Cardiac fibroblast (primary cell): ENCODE data around the gene DENND2C.
A peak's percentile ranks its signal among the peaks of the same experiment; 100 is the strongest.

Experiments used
- DNase-seq, 2 donors: peaks; one replicate each; pipeline versions ENCODE4 v3.0.0 to v3.0.0-alpha.2; 2010; ENCODE audit warnings: low read depth in 2 of 2
- H3K4me3 ChIP-seq, 2 donors: replicated peaks in 1 of 2; 1 replicate in 1 of 2; 2 replicates in 1 of 2; pipeline ENCODE4 v1.5.1; 2011; ENCODE audit warnings: low read depth in 2 of 2, low read length in 2 of 2, mild to moderate bottlenecking in 2 of 2, moderate library complexity in 1 of 2
- TF ChIP-seq, protein P1 (sequence below): IDR thresholded peaks from one replicate; pipeline ENCODE4 v1.5.1; 2011; ENCODE audit warnings: low read depth, mild to moderate bottlenecking, low read length, inconsistent platforms

Gene DENND2C

DNA sequence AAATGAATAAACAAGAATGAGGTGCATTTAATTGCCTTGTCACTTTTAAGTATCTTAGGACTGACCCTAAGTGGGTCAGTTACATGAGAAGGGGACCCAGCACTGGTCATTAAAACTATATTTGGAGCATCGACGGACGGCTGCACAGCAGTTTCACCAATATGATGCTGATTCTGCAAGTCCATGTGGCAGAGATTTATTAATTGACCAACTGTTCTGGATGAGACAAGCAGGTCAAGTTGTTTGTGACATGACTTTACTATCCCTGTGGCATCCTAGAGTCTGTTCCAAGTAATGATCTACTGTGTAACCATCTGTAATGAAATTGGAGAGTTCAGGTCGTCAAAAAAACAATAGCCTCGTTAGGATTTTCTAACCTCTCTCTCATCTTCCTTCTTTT is 16.0 kb upstream of the DENND2C start:
- no peak overlapping the region for H3K4me3 ChIP-seq
- DNase-seq, result no peak
- TF ChIP-seq, protein P1, sequence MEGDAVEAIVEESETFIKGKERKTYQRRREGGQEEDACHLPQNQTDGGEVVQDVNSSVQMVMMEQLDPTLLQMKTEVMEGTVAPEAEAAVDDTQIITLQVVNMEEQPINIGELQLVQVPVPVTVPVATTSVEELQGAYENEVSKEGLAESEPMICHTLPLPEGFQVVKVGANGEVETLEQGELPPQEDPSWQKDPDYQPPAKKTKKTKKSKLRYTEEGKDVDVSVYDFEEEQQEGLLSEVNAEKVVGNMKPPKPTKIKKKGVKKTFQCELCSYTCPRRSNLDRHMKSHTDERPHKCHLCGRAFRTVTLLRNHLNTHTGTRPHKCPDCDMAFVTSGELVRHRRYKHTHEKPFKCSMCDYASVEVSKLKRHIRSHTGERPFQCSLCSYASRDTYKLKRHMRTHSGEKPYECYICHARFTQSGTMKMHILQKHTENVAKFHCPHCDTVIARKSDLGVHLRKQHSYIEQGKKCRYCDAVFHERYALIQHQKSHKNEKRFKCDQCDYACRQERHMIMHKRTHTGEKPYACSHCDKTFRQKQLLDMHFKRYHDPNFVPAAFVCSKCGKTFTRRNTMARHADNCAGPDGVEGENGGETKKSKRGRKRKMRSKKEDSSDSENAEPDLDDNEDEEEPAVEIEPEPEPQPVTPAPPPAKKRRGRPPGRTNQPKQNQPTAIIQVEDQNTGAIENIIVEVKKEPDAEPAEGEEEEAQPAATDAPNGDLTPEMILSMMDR, result no peak

DNA sequence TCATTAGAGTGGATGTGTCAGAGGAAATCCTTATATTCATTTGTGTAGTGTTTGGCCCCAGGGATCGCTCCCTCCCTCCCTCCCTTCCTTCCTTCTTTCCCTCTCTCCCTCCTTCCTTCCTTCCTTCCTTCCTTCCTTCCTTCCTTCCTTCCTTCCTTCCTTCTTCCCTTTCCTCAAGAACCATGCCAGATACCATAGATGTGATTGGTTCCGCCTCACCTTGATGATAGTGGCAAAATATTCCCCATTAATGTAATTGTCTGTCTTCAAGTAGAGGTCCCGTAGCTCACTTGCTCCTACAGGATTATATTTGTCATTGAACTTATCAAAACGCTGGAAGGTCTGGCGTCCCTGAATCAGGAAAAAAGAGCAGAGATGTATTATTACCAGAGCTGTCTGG is 7.8 kb upstream of the DENND2C start:
- H3K4me3 ChIP-seq, result no peak overlapping the region
- TF ChIP-seq, protein P1, result no peak
- no peak for DNase-seq

DNA sequence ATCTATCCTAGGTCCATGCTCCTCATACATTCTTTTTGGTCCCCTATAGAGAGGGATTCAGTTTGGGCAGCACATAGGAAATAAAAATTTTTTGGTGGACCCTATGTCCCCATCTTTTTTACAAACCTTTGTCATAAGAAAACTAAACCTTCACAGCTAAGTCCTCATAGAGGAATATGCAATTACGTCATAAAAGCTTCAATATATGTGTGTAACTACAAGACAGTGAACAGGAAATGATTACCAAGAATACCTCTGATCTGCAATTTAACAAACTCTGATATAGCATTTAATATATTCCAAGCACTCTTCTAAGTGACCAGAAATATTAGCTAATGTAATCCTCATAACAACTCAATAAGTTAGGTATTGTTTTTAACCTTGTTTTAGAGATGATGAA is 6.3 kb upstream of the DENND2C start:
- no peak overlapping the region for H3K4me3 ChIP-seq
- DNase-seq, result no peak
- TF ChIP-seq, protein P1, result no peak

DNA sequence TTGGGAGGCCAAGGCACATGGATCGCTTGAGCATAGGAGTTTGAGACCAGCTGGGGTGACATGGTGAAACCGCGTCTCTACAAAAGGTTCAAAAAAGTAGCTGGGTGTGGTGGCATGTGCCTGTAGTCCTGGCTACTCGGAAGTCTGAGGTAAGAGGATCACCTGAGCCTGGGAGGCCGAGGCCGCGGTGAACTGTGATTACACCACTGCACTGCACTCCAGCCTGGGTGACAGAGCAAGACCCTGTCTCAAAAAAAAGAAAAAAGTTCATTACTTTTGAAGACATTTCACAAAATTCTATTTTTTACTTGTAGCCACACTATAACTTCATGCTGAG is 2.1 kb upstream of the DENND2C start:
- TF ChIP-seq, protein P1, result no peak
- no peak for DNase-seq
- no peak overlapping the region for H3K4me3 ChIP-seq

DNA sequence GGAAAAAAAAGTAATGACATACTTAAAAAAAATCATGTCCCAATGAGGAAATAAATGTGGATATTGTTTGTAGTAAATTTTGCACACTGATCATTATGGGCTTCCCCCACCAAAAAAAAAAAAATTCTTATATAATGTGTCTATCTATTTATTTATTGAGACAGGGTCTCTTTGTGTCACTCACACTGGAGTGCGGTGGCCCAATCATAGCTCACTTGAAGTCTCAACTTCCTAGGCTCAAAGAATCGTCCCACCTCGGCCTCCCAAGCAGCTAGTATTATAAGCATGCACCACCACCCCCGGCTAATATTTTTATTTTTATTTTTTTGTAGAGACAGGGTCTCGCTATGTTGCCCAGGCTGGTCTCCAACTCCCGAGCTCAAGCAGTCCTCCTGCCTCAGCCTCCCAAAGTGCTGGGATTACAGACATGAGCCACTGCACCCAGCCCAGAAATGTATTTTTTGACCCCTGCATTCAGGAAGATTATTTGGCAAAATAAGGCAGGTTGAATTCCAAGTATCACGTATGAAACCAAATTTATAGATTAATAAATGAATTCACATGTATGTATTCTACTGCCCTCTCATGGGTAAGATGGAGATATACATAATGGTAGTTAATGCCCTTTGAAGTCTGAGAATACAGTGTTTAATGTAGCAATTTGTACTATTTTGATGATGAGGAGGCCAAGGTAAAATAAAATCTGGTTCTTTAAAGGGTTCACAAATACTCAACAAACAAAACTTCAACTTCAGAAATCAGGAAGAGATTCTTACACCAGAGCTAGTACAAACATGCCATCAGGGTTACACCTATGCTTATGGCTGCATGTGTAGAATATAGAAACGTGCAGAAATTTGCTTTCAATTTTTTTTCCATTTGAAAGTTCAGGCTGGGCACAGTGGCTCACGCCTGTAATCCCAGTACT is 1.4 kb upstream of the DENND2C start:
- DNase-seq, result peak; percentile 30 to 35
- H3K4me3 ChIP-seq, result no peak overlapping the region
- TF ChIP-seq, protein P1, result peak; percentile 28

DNA sequence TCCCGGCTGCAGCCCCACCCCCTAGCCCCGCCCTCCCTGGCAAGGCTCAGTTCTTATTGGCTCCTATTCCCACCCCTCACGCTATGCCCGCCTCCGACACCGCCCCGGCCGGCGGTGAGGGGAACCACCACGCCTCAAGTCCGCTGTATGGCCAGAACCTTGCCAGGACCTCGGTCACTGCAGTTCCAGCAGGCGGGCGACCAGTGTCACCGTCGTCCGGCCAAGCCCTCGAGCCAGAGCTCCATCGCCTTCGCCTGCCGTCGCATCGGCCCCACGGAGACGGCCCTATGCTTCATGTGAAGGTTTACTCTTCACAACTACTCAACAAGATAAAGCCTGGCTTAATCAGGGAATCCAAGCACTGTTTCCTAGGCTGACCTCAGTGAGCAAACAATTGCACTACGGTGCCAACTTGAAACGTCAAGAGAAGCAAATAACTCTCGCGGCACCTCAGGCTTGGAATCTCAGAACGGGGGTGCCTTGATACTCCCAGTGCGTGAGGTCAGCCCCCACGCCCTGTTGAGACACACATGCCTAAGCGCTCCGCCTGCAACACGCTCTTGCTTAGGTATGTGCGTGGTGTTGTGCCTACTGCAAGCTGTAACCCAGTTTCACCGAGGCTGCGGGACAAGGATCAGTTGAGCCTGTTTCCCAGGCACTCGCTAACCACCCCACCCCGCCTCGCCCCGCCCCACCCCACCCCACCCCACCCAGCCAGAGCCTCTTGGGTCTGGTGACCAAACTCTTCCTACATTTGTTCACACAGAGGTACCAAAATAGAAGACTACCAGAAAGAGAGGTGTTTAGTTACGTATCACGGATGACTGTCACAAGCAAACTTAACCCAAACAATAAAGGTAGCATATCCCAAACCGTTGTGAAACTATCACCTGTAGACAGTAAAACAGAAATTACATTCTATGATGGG is 498 bp upstream of the DENND2C start:
- DNase-seq, result peak; percentile 90 to 91
- H3K4me3 ChIP-seq, result peak overlapping the region; percentile 75 to 80
- TF ChIP-seq, protein P1, result peak; percentile 2
